Measurements from ENCODE around the gene DDX54.

DDX54 gene

DNA sequence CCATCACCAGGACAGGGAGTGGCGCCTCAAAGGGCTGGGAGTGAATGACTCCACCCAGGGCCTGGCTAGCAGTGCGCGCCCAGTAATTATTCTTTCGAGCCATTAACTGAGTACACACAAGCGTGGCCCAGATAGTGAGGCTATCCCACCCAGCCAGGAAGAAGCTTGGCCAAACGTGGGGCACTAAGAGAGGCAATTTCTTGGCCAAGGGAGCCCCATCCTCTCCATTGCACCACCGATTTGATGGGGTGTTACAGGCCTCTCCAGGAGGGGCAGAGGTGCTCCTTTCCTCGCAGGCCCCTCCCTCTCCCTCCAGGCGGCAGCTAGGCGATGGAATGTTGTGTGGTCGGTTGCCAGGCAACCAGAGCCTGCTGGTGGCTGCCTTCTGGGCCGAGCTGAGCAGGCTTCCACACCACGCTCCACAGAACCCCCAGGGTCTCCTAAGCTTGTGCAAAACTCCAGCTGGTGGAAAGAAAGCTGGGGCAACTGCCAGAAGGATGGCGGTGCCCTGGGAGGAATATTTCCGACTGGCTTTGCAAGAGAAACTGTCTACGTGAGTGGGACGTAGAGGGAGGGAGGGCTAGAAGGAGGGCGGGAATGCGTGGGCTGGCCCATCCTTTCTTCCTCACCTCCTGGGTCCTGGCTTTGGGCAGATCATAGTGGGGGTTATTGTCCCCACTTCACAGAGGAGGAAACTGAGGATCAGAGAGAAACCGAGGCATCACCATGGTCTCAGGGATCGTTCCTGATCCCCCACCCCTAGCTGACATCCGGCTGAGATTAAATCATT is 35.7 kb downstream of the DDX54 start, which contains the start of gene CFAP73:
Gene CFAP73, plus strand, starts transcription at position 364 of the 790 bp plus-strand sequence. Its CDS starts 134 bp downstream, at position 498.
- DNase-seq (ENCODE audit: low read depth in 1 of 2, low spot score in 1 of 2), result peak in 1 of 2 experiments; percentile 39
- no peak within 1 kb of the TSS for H3K27ac ChIP-seq (replicated peaks)
- no peak for TF ChIP-seq SPI1 (IDR thresholded peaks at IDR 0.05; ENCODE audit: borderline replicate concordance, low read depth)
- TF ChIP-seq GABPA (IDR thresholded peaks at IDR 0.05; ENCODE audit: low read depth), result no peak
- TF ChIP-seq, protein P1, sequence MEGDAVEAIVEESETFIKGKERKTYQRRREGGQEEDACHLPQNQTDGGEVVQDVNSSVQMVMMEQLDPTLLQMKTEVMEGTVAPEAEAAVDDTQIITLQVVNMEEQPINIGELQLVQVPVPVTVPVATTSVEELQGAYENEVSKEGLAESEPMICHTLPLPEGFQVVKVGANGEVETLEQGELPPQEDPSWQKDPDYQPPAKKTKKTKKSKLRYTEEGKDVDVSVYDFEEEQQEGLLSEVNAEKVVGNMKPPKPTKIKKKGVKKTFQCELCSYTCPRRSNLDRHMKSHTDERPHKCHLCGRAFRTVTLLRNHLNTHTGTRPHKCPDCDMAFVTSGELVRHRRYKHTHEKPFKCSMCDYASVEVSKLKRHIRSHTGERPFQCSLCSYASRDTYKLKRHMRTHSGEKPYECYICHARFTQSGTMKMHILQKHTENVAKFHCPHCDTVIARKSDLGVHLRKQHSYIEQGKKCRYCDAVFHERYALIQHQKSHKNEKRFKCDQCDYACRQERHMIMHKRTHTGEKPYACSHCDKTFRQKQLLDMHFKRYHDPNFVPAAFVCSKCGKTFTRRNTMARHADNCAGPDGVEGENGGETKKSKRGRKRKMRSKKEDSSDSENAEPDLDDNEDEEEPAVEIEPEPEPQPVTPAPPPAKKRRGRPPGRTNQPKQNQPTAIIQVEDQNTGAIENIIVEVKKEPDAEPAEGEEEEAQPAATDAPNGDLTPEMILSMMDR (IDR thresholded peaks at IDR 0.05; ENCODE audit: insufficient read depth, low read length), result no peak
- TF ChIP-seq, protein P2, sequence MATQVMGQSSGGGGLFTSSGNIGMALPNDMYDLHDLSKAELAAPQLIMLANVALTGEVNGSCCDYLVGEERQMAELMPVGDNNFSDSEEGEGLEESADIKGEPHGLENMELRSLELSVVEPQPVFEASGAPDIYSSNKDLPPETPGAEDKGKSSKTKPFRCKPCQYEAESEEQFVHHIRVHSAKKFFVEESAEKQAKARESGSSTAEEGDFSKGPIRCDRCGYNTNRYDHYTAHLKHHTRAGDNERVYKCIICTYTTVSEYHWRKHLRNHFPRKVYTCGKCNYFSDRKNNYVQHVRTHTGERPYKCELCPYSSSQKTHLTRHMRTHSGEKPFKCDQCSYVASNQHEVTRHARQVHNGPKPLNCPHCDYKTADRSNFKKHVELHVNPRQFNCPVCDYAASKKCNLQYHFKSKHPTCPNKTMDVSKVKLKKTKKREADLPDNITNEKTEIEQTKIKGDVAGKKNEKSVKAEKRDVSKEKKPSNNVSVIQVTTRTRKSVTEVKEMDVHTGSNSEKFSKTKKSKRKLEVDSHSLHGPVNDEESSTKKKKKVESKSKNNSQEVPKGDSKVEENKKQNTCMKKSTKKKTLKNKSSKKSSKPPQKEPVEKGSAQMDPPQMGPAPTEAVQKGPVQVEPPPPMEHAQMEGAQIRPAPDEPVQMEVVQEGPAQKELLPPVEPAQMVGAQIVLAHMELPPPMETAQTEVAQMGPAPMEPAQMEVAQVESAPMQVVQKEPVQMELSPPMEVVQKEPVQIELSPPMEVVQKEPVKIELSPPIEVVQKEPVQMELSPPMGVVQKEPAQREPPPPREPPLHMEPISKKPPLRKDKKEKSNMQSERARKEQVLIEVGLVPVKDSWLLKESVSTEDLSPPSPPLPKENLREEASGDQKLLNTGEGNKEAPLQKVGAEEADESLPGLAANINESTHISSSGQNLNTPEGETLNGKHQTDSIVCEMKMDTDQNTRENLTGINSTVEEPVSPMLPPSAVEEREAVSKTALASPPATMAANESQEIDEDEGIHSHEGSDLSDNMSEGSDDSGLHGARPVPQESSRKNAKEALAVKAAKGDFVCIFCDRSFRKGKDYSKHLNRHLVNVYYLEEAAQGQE (IDR thresholded peaks at IDR 0.05; ENCODE audit: insufficient replicate concordance, low read depth), result no peak
- no peak for TF ChIP-seq POLR2AphosphoS5 (IDR thresholded peaks at IDR 0.05; ENCODE audit: low read depth)
- H3K4me3 ChIP-seq (replicated peaks; ENCODE audit: insufficient read depth, low read length), result no peak within 1 kb of the TSS
- H3K27me3 ChIP-seq (ENCODE audit: insufficient read depth, poor library complexity, severe bottlenecking), result no peaks in the 10 kb centered on the region

DNA sequence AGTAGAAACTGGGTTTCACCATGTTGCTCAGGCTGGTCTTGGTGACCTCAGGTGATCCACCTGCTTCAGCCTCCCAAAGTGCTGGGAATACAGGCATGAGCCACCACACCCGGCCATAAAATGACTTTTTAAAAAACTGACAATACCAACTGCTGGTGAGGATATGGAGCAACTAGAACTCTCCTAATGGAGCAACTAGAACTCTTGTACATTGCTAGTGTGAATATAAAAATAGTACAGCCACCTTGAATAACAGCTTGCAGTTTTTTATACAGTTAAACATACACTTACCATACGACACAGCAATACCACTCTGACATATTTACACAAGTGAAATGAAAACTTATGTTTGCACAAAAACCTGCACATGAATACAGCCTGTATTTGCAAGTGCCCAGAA is 38.3 kb downstream of the DDX54 start:
- DNase-seq (ENCODE audit: low read depth in 1 of 2, low spot score in 1 of 2), result no peak
- Histone ChIP-seq H3K27ac (replicated peaks) (no peak overlapping the region), H3K4me3 (replicated peaks; ENCODE audit: insufficient read depth, low read length) (no peak overlapping the region), H3K27me3 (ENCODE audit: insufficient read depth, poor library complexity, severe bottlenecking) (no peaks in the 10 kb centered on the region)
- no peak for TF ChIP-seq GABPA (IDR thresholded peaks at IDR 0.05; ENCODE audit: low read depth)
- TF ChIP-seq SPI1 (IDR thresholded peaks at IDR 0.05; ENCODE audit: borderline replicate concordance, low read depth), result no peak
- no peak for TF ChIP-seq POLR2AphosphoS5 (IDR thresholded peaks at IDR 0.05; ENCODE audit: low read depth)

DNA sequence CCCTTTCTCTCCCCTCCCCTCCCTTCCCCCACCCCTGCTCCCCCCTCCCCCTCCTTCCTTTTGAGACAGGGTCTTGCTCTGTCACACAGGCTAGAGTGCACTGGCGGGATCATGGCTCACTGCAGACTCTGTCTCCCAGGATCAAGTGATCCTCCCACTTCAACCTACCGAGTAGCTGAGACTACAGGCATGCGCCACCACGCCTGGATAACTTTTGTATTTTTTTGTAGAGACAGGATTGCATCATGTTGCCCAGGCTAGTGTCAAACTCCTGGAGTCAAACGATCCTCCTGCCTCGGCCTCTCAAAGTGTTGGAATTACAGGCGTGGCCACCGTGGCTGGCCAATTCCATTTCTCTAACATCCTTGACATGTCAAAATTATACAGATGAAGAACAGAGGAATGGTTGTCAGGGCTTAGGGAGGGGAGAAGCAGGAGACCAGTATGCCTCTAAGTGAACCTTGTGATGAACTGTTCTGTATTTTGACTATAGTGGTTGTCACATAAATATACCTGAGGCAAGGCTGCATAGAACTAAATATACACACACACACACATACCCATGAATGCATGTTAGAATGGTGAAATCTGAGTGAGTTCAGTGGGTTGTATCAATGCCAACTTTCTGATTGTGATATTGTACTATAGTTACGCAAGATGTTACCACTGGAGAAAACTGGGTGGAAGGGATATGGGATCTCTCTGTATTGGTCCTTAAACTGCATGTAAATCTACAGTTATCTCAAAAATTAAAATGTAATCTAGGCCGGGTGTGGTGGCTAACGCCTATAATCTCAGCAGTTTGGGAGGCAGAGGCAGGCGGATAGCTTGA is 39.3 kb downstream of the DDX54 start:
- TF ChIP-seq, protein P1 (IDR thresholded peaks at IDR 0.05; ENCODE audit: insufficient read depth, low read length), result no peak
- TF ChIP-seq, protein P2 (IDR thresholded peaks at IDR 0.05; ENCODE audit: insufficient replicate concordance, low read depth), result no peak
- TF ChIP-seq SPI1 (IDR thresholded peaks at IDR 0.05; ENCODE audit: borderline replicate concordance, low read depth), result no peak
- TF ChIP-seq POLR2AphosphoS5 (IDR thresholded peaks at IDR 0.05; ENCODE audit: low read depth), result no peak
- no peak for TF ChIP-seq GABPA (IDR thresholded peaks at IDR 0.05; ENCODE audit: low read depth)
- H3K27me3 ChIP-seq (ENCODE audit: insufficient read depth, poor library complexity, severe bottlenecking), result no peaks in the 10 kb centered on the region
- no peak for DNase-seq (ENCODE audit: low read depth in 1 of 2, low spot score in 1 of 2)

DNA sequence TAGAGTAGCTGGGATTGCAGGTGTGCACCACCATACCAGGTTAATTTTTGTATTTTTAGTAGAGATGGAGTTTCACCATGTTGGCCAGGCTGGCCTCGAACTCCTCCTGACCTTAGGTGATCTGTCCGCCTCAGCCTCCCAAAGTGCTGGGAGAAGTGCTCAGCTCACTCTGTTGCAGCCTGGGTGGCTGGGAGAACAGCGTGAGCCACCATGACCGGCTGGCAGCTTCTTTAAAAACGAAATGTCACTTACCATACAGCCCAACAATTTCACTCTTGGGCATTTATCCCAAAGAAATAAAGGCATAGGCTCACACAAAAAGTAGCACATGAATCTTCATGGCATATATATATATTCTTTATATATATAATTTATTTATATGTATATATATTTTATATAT is 40.5 kb downstream of the DDX54 start:
- no peak for DNase-seq (ENCODE audit: low read depth in 1 of 2, low spot score in 1 of 2)
- TF ChIP-seq, protein P1 (IDR thresholded peaks at IDR 0.05; ENCODE audit: insufficient read depth, low read length), result no peak
- TF ChIP-seq GABPA (IDR thresholded peaks at IDR 0.05; ENCODE audit: low read depth), result no peak
- no peak for TF ChIP-seq POLR2AphosphoS5 (IDR thresholded peaks at IDR 0.05; ENCODE audit: low read depth)
- no peak for TF ChIP-seq SPI1 (IDR thresholded peaks at IDR 0.05; ENCODE audit: borderline replicate concordance, low read depth)
- TF ChIP-seq, protein P2 (IDR thresholded peaks at IDR 0.05; ENCODE audit: insufficient replicate concordance, low read depth), result no peak
- H3K27me3 ChIP-seq (ENCODE audit: insufficient read depth, poor library complexity, severe bottlenecking), result no peaks in the 10 kb centered on the region
- 0 out of 2 replicates have a peak overlapping the region, but pooled peaks have one; percentile 16 for H3K27ac ChIP-seq (replicated peaks)
- H3K4me3 ChIP-seq (replicated peaks; ENCODE audit: insufficient read depth, low read length), result no peak overlapping the region

More for the DNA sequence above, 39.3 kb downstream of the DDX54 start:
- no peak overlapping the region for H3K4me3 ChIP-seq (replicated peaks; ENCODE audit: insufficient read depth, low read length)
- H3K27ac ChIP-seq (replicated peaks), result no peak overlapping the region

Data from HL-60 (cell line).